ENCODE results near the gene PRMT2. TPM values are rescaled to one million over a fixed set of nuclear protein-coding genes. Genes with fewer than 3 reads are reported as not detected.
"Not testable (repeated sequence)": the region's sequence is repeated elsewhere in the genome, so short reads cannot be mapped to it uniquely, and the experiment has no call there.

Gene PRMT2
- total and polyA plus RNA-seq, 7 donors: 68.0 to 128 (median 96.1) TPM

GRCh38 chr21:46668381-46668780, 32.9 kb downstream of the PRMT2 start:
- no peak for TF ChIP-seq CTCF (IDR thresholded peaks at IDR 0.05)
- no peak for TF ChIP-seq POLR2AphosphoS5 (IDR thresholded peaks at IDR 0.05)
- TF ChIP-seq EP300 (IDR thresholded peaks at IDR 0.05): no peak
- TF ChIP-seq POLR2A (IDR thresholded peaks at IDR 0.05): no peak
- H3K36me3 ChIP-seq: peaks cover 0 to 18% (median 4%) of the 10 kb centered on the region in 4 donors
- H3K27me3 ChIP-seq: peaks cover 0 to 36% (median 14%) of the 10 kb centered on the region in 3 donors
- peak overlapping the region in 1 of 4 donors; percentile 45 for H3K4me3 ChIP-seq
- H3K4me1 ChIP-seq: peaks cover 0 to 16% (median 14%) of the 10 kb centered on the region in 4 donors
- no peaks in the 10 kb centered on the region for H3K9me3 ChIP-seq
- no peak for DNase-seq
- intact Hi-C loops (cut with DNase I): no loop called here
- WGBS, 2 donors: 49 to 68% methylated on average over 2 of the region's 2 CpGs
- H3K27ac ChIP-seq: no peak overlapping the region

GRCh38 chr21:46668904-46669303, 33.4 kb downstream of the PRMT2 start:
- peaks cover 0 to 17% (median 4%) of the 10 kb centered on the region in 4 donors for H3K36me3 ChIP-seq
- WGBS, 2 donors: 92 to 96% methylated on average over 3 of the region's 5 CpGs
- H3K9me3 ChIP-seq; intact Hi-C loops (cut with DNase I); H3K27ac ChIP-seq; DNase-seq; H3K4me3 ChIP-seq: not testable (repeated sequence)
- peaks cover 0 to 36% (median 14%) of the 10 kb centered on the region in 3 donors for H3K27me3 ChIP-seq
- H3K4me1 ChIP-seq: peaks cover 0 to 16% (median 14%) of the 10 kb centered on the region in 4 donors

GRCh38 chr21:46674430-46675007, 39.0 kb downstream of the PRMT2 start:
- H3K36me3 ChIP-seq: no peaks in the 10 kb centered on the region
- intact Hi-C loops (cut with DNase I): no loop called here
- H3K4me3 ChIP-seq: no peak overlapping the region
- no peaks in the 10 kb centered on the region for H3K4me1 ChIP-seq
- DNase-seq: no peak
- no peak for TF ChIP-seq POLR2AphosphoS5 (IDR thresholded peaks at IDR 0.05)
- TF ChIP-seq POLR2A (IDR thresholded peaks at IDR 0.05): no peak
- TF ChIP-seq CTCF (IDR thresholded peaks at IDR 0.05): no peak
- no peak for TF ChIP-seq EP300 (IDR thresholded peaks at IDR 0.05)
- no peaks in the 10 kb centered on the region for H3K9me3 ChIP-seq
- peaks cover 0 to 10% (median 0%) of the 10 kb centered on the region in 3 donors for H3K27me3 ChIP-seq
- H3K27ac ChIP-seq: no peak overlapping the region
- WGBS, 2 donors: 85 to 87% methylated on average over 9 of the region's 9 CpGs

- H3K4me3 ChIP-seq: no peak overlapping the region
- H3K27ac ChIP-seq: no peak overlapping the region
- TF ChIP-seq CTCF (IDR thresholded peaks at IDR 0.05) (no peak), POLR2AphosphoS5 (IDR thresholded peaks at IDR 0.05) (no peak), POLR2A (IDR thresholded peaks at IDR 0.05) (no peak), EP300 (IDR thresholded peaks at IDR 0.05) (no peak)
- WGBS, 2 donors: 65 to 79% methylated on average over 2 of the region's 2 CpGs
- no peak for DNase-seq
- intact Hi-C loops (cut with DNase I): no loop called here
- no peaks in the 10 kb centered on the region for H3K9me3 ChIP-seq
- H3K27me3 ChIP-seq: peaks cover 0 to 4% (median 0%) of the 10 kb centered on the region in 3 donors
- no peaks in the 10 kb centered on the region for H3K4me1 ChIP-seq
- no peaks in the 10 kb centered on the region for H3K36me3 ChIP-seq
These were observed 40.3 kb downstream of the PRMT2 start for GRCh38 chr21:46675595-46676280.

GRCh38 chr21:46676542-46676941, 41.1 kb downstream of the PRMT2 start:
- H3K4me3 ChIP-seq; DNase-seq; H3K27me3 ChIP-seq; intact Hi-C loops (cut with DNase I); H3K4me1 ChIP-seq; H3K9me3 ChIP-seq; H3K36me3 ChIP-seq; H3K27ac ChIP-seq: not testable (repeated sequence)
- 80 to 94% methylated on average over 2 of the region's 2 CpGs for WGBS, 2 donors

GRCh38 chr21:46681593-46681992, 46.1 kb downstream of the PRMT2 start:
- H3K4me1 ChIP-seq; H3K9me3 ChIP-seq; H3K36me3 ChIP-seq; H3K27me3 ChIP-seq; H3K4me3 ChIP-seq; DNase-seq; intact Hi-C loops (cut with DNase I); H3K27ac ChIP-seq: not testable (repeated sequence)
- 72 to 79% methylated on average over 5 of the region's 5 CpGs for WGBS, 2 donors

GRCh38 chr21:46698652-46699051, 63.2 kb downstream of the PRMT2 start:
- intact Hi-C loops (cut with DNase I); DNase-seq; H3K4me1 ChIP-seq; H3K9me3 ChIP-seq; H3K27me3 ChIP-seq; H3K36me3 ChIP-seq; H3K4me3 ChIP-seq; H3K27ac ChIP-seq: not testable (repeated sequence)
- 85 to 89% methylated on average over 54 to 55 of the region's 81 CpGs for WGBS, 2 donors

GRCh38 chr21:46699104-46699503, 63.6 kb downstream of the PRMT2 start:
- H3K4me3 ChIP-seq; DNase-seq; H3K36me3 ChIP-seq; H3K9me3 ChIP-seq; H3K27ac ChIP-seq; H3K4me1 ChIP-seq; intact Hi-C loops (cut with DNase I); H3K27me3 ChIP-seq: not testable (repeated sequence)
- 75 to 78% methylated on average over 39 to 41 of the region's 69 CpGs for WGBS, 2 donors
